Mucosa of descending colon (tissue), 3 donors: ENCODE results near the gene CLRN2. TPM values are rescaled to one million over a fixed set of nuclear protein-coding genes. Genes with fewer than 3 reads are reported as not detected.
"Not testable (repeated sequence)": the region's sequence is repeated elsewhere in the genome, so short reads cannot be mapped to it uniquely, and the experiment has no call there.

Source experiments
- ATAC-seq: fragments of 200-7000 bp; cut with Tn5 transposase; one replicate; pipeline ENCODE4 v1.9.1; 2020; ENCODE audit warnings: mild to moderate bottlenecking, moderate library complexity
- DNase-seq, 3 donors: peaks; one replicate each; pipeline ENCODE4 v3.0.0-alpha.2; 2020
- H3K36me3 ChIP-seq: fragments of 200-600 bp; one replicate; pipeline ENCODE4 v1.8.0; 2021; ENCODE audit warnings: low read depth, mild to moderate bottlenecking
- H3K4me1 ChIP-seq: fragments of 200-600 bp; one replicate; pipeline ENCODE4 v1.8.0; 2021; ENCODE audit warnings: low read depth, mild to moderate bottlenecking
- H3K4me3 ChIP-seq: fragments of 200-600 bp; one replicate; pipeline ENCODE4 v1.8.0; 2021; ENCODE audit warnings: mild to moderate bottlenecking
- H3K9me3 ChIP-seq: fragments of 200-600 bp; one replicate; pipeline ENCODE4 v1.8.0; 2021; ENCODE audit warnings: mild to moderate bottlenecking
- CTCF ChIP-seq: fragments of 200-600 bp; IDR thresholded peaks from one replicate; pipeline ENCODE4 v1.8.0; 2022; ENCODE audit warnings: antibody characterized with exemption, mild to moderate bottlenecking
- intact Hi-C, 2 donors: fragments of 100-400 bp; cut with DNase I in 1 of 2; cut with micrococcal nuclease in 1 of 2; formaldehyde crosslinking; loops; one replicate each; pipeline versions ENCODE4 v1.11.0 to v1.11.1; 2022; cut with DNase I, micrococcal nuclease
- total RNA-seq, 3 donors: library from RNA; stranded (reverse); fragmentation: NEBNext Ultra II Directional in 2 of 3; extraction: Animal tissue kit (Norgen Biotek cat#: 25700) in 2 of 3; gene quantifications; one replicate each; pipeline versions ENCODE4 v1.2.1 to v1.2.4, GENCODE V29; 2021 to 2023
- donor health status: DM: no; HTN: no; CAD: no; lungs with moderate emphysema.
- donor health status: DM: no; HTN: no; CAD: no.
- donor health status: DM: no; HTN: yes; CAD: no.

CLRN2 gene
- total RNA-seq, 3 donors from 2014 or later = not detected

GRCh38 chr4:17535242-17535641, 20.3 kb downstream of the CLRN2 start:
- no peak for ATAC-seq
- TF ChIP-seq CTCF = no peak
- H3K36me3 ChIP-seq = no peaks in the 10 kb centered on the region
- no peaks in the 10 kb centered on the region for H3K9me3 ChIP-seq
- intact Hi-C loops = no loop called here
- no peak overlapping the region for H3K4me3 ChIP-seq
- no peaks in the 10 kb centered on the region for H3K4me1 ChIP-seq
- DNase-seq = no peak

DNA sequence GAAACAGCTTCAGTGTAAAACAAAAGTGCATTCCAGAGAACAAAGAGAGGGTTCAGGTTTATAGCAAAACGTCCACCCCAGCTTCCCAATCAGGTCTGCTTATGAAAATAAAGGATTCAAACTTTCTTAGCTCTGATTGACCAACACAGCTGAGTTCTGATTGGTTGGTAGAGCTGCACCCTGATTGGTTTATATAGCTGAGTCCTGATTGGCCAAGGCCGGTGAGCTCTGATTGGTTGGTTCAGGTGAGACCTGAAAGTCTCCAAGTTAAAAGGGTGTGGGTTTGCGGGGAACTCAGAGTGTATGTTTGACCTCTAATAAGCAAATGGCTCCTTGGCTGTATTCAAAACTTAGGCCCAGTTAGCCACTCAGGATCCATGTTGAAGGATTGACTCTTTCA, 20.9 kb downstream of the CLRN2 start:
- DNase-seq (no peak), ATAC-seq (no peak)
- TF ChIP-seq CTCF = no peak
- Histone ChIP-seq H3K9me3 (no peaks in the 10 kb centered on the region), H3K4me3 (no peak overlapping the region), H3K4me1 (no peaks in the 10 kb centered on the region), H3K36me3 (no peaks in the 10 kb centered on the region)
- intact Hi-C loops = no loop called here

DNA sequence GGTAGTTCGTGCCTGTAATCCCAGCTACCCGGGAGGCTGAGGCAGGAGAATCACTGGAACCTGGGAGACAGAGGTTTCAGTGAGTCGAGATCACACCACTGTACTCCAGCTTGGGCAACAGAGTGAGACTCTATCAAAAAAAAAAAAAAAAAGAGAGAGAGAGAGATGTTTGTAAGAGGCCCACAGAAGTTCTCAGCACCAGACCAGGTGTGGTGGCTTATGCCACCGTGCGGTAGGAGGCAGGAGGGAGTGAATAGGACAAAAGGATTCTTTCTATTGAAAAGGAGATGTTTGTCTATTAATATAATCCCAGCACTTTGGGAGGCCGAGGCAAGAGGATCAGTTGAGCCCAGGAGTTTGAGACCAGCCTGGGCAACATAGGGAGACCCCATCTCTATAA, 22.1 kb downstream of the CLRN2 start:
- DNase-seq, H3K4me1 ChIP-seq, intact Hi-C loops, H3K9me3 ChIP-seq, H3K4me3 ChIP-seq, H3K36me3 ChIP-seq, ATAC-seq: not testable (repeated sequence)

DNA sequence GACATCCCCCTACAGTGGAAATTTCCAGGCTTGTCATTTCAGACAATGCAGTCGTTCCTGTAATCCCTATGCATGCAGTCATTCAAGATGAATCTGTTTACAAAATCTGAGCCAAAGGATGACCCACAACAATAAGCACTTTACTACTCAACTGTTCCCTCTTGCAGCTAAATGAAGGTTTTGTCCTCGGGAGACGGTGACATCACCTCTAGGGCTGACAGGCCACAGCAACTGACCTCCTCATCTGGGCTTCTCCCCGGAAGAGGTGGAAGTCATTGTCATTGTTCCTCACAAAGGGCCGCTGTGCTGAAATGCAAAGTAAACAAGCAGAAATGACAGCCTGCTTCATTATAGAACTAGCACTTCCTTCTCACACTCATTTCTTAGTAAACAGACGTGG, 29.2 kb downstream of the CLRN2 start:
- DNase-seq (peak in 1 of 3 donors; percentile 35), ATAC-seq (peak; percentile 85)
- Histone ChIP-seq H3K4me1 (no peaks in the 10 kb centered on the region), H3K36me3 (no peaks in the 10 kb centered on the region), H3K9me3 (no peaks in the 10 kb centered on the region), H3K4me3 (no peak overlapping the region)
- intact Hi-C loops = no loop called here
- no peak for TF ChIP-seq CTCF

- ATAC-seq = peak; percentile 61
- peak in 1 of 3 donors; percentile 25 for DNase-seq
- no peaks in the 10 kb centered on the region for H3K36me3 ChIP-seq
- intact Hi-C loops = no loop called here
- no peaks in the 10 kb centered on the region for H3K9me3 ChIP-seq
- H3K4me1 ChIP-seq = no peaks in the 10 kb centered on the region
- H3K4me3 ChIP-seq = no peak overlapping the region
- no peak for TF ChIP-seq CTCF
Observed at GRCh38 chr4:17544831-17545234, 29.9 kb downstream of the CLRN2 start.

DNA sequence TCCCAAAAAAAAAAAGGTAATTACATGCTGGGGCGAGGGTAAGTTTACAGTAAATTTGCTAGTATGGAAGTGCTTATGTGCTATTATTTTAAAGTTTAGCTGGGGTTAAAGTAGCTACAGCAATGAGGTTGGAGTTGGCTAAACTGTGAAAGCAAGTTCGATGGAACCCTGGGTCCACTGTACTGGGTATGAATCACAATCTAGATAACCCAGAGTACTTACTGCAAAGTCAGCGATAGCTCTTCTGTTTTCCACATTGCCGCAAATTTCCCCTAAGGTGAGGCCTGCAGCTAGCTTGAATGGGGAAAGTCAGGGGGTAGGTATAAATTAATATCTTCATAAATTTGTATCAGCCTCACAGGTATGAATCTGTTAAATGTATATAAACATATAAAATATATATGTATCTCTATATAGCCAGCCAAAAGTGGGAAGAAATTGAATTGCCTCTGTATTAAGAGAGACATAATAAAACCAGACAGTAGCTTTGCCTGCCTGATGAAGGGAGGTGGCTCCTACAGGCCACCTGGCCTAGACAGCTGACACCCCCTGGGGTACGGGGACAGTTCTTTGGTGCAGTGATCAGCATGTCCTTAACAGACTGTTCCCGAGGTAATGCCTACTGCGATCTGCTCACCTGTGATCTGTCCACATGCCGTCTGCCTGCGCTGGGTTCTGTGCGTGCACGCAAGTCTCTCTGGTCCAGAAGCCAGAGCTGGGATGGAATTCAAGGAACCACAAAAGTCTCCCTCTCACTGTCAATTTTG, 30.6 kb downstream of the CLRN2 start:
- intact Hi-C loops = no loop called here
- Histone ChIP-seq H3K36me3 (no peaks in the 10 kb centered on the region), H3K4me1 (no peaks in the 10 kb centered on the region), H3K9me3 (no peaks in the 10 kb centered on the region), H3K4me3 (no peak overlapping the region)
- no peak for DNase-seq
- TF ChIP-seq CTCF = no peak
- no peak for ATAC-seq
